Measurements from ENCODE around the gene NFIA.

GRCh38 chr1:61047061-61047460 lies 35.3 kb upstream of the NFIA start:
- TF ChIP-seq, protein P1, sequence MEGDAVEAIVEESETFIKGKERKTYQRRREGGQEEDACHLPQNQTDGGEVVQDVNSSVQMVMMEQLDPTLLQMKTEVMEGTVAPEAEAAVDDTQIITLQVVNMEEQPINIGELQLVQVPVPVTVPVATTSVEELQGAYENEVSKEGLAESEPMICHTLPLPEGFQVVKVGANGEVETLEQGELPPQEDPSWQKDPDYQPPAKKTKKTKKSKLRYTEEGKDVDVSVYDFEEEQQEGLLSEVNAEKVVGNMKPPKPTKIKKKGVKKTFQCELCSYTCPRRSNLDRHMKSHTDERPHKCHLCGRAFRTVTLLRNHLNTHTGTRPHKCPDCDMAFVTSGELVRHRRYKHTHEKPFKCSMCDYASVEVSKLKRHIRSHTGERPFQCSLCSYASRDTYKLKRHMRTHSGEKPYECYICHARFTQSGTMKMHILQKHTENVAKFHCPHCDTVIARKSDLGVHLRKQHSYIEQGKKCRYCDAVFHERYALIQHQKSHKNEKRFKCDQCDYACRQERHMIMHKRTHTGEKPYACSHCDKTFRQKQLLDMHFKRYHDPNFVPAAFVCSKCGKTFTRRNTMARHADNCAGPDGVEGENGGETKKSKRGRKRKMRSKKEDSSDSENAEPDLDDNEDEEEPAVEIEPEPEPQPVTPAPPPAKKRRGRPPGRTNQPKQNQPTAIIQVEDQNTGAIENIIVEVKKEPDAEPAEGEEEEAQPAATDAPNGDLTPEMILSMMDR (IDR thresholded peaks at IDR 0.05): no peak
- TF ChIP-seq POLR2A (IDR thresholded peaks at IDR 0.05): no peak
